HepG2 (cell line): ENCODE data around the gene PLCD4.

Source experiments
- CBFB ChIP-seq: sonication (generic); formaldehyde crosslinking; IDR thresholded peaks from 2 replicates; pipeline ENCODE4 v1.4.0; 2020; ENCODE audit warnings: missing genetic modification reagents
- EZH2 ChIP-seq: conservative IDR thresholded peaks from 2 replicates; pipeline ENCODE4 v1.6.1; 2012; ENCODE audit warnings: mild to moderate bottlenecking, low read depth, low read length, moderate library complexity
- KAT2B ChIP-seq: fragments of 150-350 bp; IDR thresholded peaks from 2 replicates; pipeline ENCODE4 v1.6.1; 2014; ENCODE audit warnings: low read depth, low read length, borderline replicate concordance
- ZNF121 ChIP-seq: sonication (generic); formaldehyde crosslinking; IDR thresholded peaks from 2 replicates; pipeline ENCODE4 v1.5.0; 2020; ENCODE audit warnings: mild to moderate bottlenecking, missing genetic modification reagents
- ZNF160 ChIP-seq: sonication (generic); formaldehyde crosslinking; IDR thresholded peaks from 2 replicates; pipeline ENCODE4 v1.8.0; 2022; ENCODE audit warnings: mild to moderate bottlenecking, inconsistent platforms, missing genetic modification reagents

DNA sequence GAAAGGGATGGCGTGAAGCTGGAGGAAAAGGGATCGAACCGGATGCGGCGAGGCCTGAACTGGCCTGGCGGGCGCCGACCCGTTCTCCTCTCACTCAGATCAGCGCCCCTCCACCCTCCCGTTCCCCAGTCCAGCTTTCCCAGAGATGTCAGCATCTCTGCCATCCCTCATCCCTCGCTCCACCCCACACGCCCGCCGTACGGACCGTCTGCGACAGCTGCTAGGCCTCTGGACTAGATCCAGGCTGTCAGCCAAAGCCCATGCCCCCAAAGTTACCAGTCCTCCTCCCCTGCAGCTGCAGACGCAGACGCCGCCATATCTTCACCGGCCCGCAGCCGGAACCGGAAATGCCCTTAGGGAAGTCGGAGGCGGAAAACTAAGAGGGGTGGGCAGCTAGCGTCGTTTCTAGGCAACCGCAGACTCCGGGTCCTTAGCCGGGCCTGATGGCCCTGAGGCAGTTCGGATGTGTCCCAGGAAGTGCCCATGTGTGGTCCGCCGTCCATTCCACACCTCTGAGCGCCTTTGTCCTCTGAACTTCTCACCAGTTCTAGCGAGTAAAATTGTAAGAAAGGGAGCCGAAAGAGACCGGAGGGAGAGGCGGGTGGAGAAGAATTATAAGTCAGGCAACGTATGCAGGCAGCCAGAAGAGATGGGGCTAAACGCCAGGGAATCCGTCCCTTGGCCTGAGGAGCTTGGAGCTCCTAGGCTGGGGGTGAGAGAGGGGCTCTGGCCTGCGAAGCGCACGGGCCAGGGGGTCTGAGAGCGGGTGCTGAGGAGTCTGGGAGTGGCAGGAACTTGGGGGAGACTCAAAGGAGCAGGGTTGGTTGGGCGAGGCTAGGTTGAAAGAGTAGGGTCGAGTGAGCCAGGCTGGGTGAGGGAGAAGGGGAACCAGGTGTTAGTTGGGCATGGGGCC, 64.2 kb downstream of the PLCD4 start, which contains the start of the genes RNF25 and STK36:
- 0 out of 2 replicates have a peak, but pooled peaks have one; percentile 7 for TF ChIP-seq ZNF121 (CRISPR knock-in tag)
- TF ChIP-seq ZNF160 = no peak
- peak; percentile 64; the same call in 1 of the 2 replicates for TF ChIP-seq CBFB
- no peak for TF ChIP-seq EZH2
- no peak for TF ChIP-seq KAT2B
